HepG2 (cell line): ENCODE data around the gene CXCL17. TPM values are rescaled to one million over a fixed set of nuclear protein-coding genes. Genes with fewer than 3 reads are reported as not detected.

Experiments used
- ATAC-seq: fragments of 200-7000 bp; cut with Tn5 transposase; 3 replicates; pipeline ENCODE4 v1.9.1; 2020; ENCODE audit warnings: mild to moderate bottlenecking, moderate library complexity
- BruUV-seq: library from RNA; stranded (reverse); fragments of 400-500 nt; replicated peaks from 2 replicates; lab custom pipeline; 2021; lab: Mats Ljungman, UMichigan
- CTCF ChIA-PET: fragments of 300-600 bp; formaldehyde crosslinking; extraction: SDS; loops from one replicate; lab custom pipeline; 2021; ENCODE audit warnings: low total read pairs, inconsistent platforms, low intra/inter-chr PET ratio; lab: Yijun Ruan, JAX
- POLR2A ChIA-PET: fragments of 350-600 bp; sonication (Branson Sonifier 250); formaldehyde crosslinking; loops from one replicate; lab custom pipeline; 2020; ENCODE audit warnings: antibody characterized with exemption, inconsistent platforms; lab: Yijun Ruan, JAX
- DNase-seq: peaks from one replicate; pipeline ENCODE4 v3.0.0-alpha.2; 2015; ENCODE audit warnings: low spot score
- FAIRE-seq: peaks from 3 replicates; lab custom pipeline; 2011; peaks lifted over from hg19 to GRCh38; lab: Jason Lieb, UNC
- H2AFZ ChIP-seq: one replicate; pipeline ENCODE4 v1.6.1; 2011; ENCODE audit warnings: low read length, inconsistent platforms
- H3K27ac ChIP-seq: fragments of 300-600 bp; 3 replicates; pipeline ENCODE4 v1.8.0; 2011; ENCODE audit warnings: mixed run types, mild to moderate bottlenecking, mixed read lengths, low read length, inconsistent platforms; ENCODE audit not compliant: insufficient read depth; ENCODE audit errors: extremely low read length
- H3K27me3 ChIP-seq, 2 experiments: fragments of 200-600 bp in 1 of 2; 2 replicates in 1 of 2; 3 replicates in 1 of 2; pipeline versions ENCODE4 v1.6.0 to v1.8.0; 2011; ENCODE audit warnings: low read length in 2 of 2, mild to moderate bottlenecking in 2 of 2, moderate library complexity in 2 of 2, inconsistent platforms in 1 of 2; ENCODE audit not compliant: insufficient read depth in 2 of 2, control insufficient read depth in 1 of 2
- H3K36me3 ChIP-seq, 2 experiments: fragments of 200-600 bp in 1 of 2; replicated peaks in 1 of 2; 2 replicates in 1 of 2; 3 replicates in 1 of 2; pipeline versions ENCODE4 v1.5.1 to v1.8.0; 2011; ENCODE audit warnings: low read length in 2 of 2, inconsistent platforms in 1 of 2; ENCODE audit not compliant: insufficient read depth in 2 of 2, control insufficient read depth in 1 of 2
- H3K4me1 ChIP-seq: 2 replicates; pipeline ENCODE4 v1.5.1; 2012; ENCODE audit warnings: low read length, inconsistent platforms; ENCODE audit not compliant: insufficient read depth
- H3K4me2 ChIP-seq: 2 replicates; pipeline ENCODE4 v1.6.0; 2011; ENCODE audit warnings: low read depth, low read length, inconsistent platforms
- H3K4me3 ChIP-seq, 3 experiments: fragments of 200-600 bp in 1 of 3; sonication (generic), shearing (Covaris generic) in 1 of 3; replicated peaks in 1 of 3; 2 replicates each; pipeline ENCODE4 v1.5.1; 2011 to 2016; ENCODE audit warnings: low read length in 3 of 3, inconsistent platforms in 2 of 3, low read depth in 2 of 3, mild to moderate bottlenecking in 2 of 3, control low read depth in 1 of 3, mixed read lengths in 1 of 3; ENCODE audit not compliant: insufficient read depth in 1 of 3
- H3K79me2 ChIP-seq: one replicate; pipeline ENCODE4 v1.6.1; 2011; ENCODE audit warnings: low read length, inconsistent platforms; ENCODE audit not compliant: insufficient read depth
- H3K9ac ChIP-seq: 2 replicates; pipeline ENCODE4 v1.6.0; 2011; ENCODE audit warnings: mild to moderate bottlenecking, low read depth, low read length, inconsistent platforms; ENCODE audit not compliant: insufficient read depth
- H3K9me3 ChIP-seq: 2 replicates; pipeline ENCODE4 v1.5.1; 2012; ENCODE audit warnings: mild to moderate bottlenecking, low read length
- H4K20me1 ChIP-seq: 2 replicates; pipeline ENCODE4 v1.6.0; 2011; ENCODE audit warnings: inconsistent platforms, mild to moderate bottlenecking, low read length, moderate library complexity; ENCODE audit not compliant: insufficient read depth
- FOSL2 ChIP-seq: sonication (generic); formaldehyde crosslinking; IDR thresholded peaks from 2 replicates; pipeline ENCODE4 v1.4.0; 2020; ENCODE audit warnings: missing genetic modification reagents
- SALL2 ChIP-seq: sonication (generic); formaldehyde crosslinking; IDR thresholded peaks from 2 replicates; pipeline ENCODE4 v1.8.1; 2023; ENCODE audit warnings: mild to moderate bottlenecking, missing genetic modification reagents, inconsistent platforms
- WGBS: methylation state at CpG from one replicate; pipeline ENCODE4 v1.1.6; 2017; ENCODE audit warnings: low lambda C conversion rate; 5-methylcytosine and 5-hydroxymethylcytosine counted together
- in situ Hi-C: cut with HindIII; loops from 2 replicates; pipeline ENCODE4 v1.10.0; 2017; ENCODE audit warnings: low pct_unique_long_range_greater_than_20kb; ENCODE audit not compliant: extremely low pct_ligation_motif_present
- intact Hi-C: fragments of 100-400 bp; cut with micrococcal nuclease; formaldehyde crosslinking; loops from one replicate; pipeline ENCODE4 v1.10.0; 2022; ENCODE audit not compliant: unreplicated experiment
- polyA plus RNA-seq, 8 experiments: library from polyadenylated mRNA; depleted of rRNA in 3 of 8; stranded (reverse) in 7 of 8; unstranded in 1 of 8; fragments of >200 nt; fragmentation: Illumina TruSeq in 4 of 8; extraction: Trizol in 4 of 8; gene quantifications; 2 replicates each; pipeline versions ENCODE4 v1.2.1 to v1.2.3, GENCODE V29; 2011 to 2016; ENCODE audit warnings: low read depth in 4 of 8, missing spikeins in 1 of 8, mixed read lengths in 1 of 8; ENCODE audit not compliant: insufficient read depth in 1 of 8
- total RNA-seq, 5 experiments: library from RNA; depleted of rRNA; stranded (reverse); fragments of >200 nt; fragmentation: Illumina TruSeq; extraction: Trizol; gene quantifications; 2 replicates each; pipeline ENCODE4 v1.2.3, GENCODE V29; 2016; ENCODE audit warnings: low read depth in 1 of 5
- TF ChIP-seq, protein P1 (sequence below): sonication (generic); formaldehyde crosslinking; IDR thresholded peaks from 2 replicates; pipeline ENCODE4 v1.8.0; 2022; ENCODE audit warnings: mild to moderate bottlenecking, missing genetic modification reagents, moderate library complexity
- TF ChIP-seq, protein P2 (sequence below): sonication (generic); formaldehyde crosslinking; IDR thresholded peaks from 2 replicates; pipeline ENCODE4 v1.4.0; 2020; ENCODE audit warnings: missing genetic modification reagents, borderline replicate concordance

The CXCL17 gene
- total and polyA plus RNA-seq, 2 of the 13 experiments (the other 11 are each of a cell fraction or from before 2014, with no cell fraction given): 0.12 TPM; not detected in 1

DNA sequence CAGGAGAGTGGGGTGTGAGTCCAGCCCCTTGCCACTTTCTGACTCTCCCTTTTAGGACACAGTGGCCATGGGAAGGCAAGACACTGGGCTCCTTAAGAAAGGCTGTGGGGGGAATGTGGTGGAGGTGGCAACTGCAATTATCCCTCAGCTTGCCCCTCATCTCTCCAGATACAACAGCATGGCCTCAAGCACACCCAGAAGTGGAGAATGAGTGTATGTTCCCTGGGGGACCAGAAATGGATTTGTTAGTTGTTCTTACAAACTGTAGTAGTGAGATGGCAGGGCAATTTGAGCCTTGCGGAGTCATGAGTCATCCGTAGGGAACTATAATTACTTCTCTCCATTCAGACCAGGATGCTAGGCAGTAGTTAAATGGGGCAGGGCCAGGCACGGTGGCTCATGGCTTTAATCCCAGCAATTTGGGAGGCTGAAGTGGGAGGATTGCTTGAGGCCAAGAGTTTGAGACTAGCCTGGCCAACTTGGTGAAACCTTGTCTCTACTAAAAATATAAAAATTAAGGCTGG lies 25.6 kb upstream of the CXCL17 start:
- H3K4me2 ChIP-seq: no peak overlapping the region
- peak overlapping the region; percentile 3 for H2AFZ ChIP-seq
- in situ Hi-C loops (no loop called here), intact Hi-C loops (no loop called here)
- ChIA-PET POLR2A (interaction anchor here (1.0 to 1.5 kb wide), 2 partner anchors 13 to 23 kb away, joined by 3 to 4 read pairs; no protein-coding TSS in a partner anchor), CTCF (no interaction called here)
- no peak for TF ChIP-seq SALL2 (CRISPR knock-in tag)
- TF ChIP-seq FOSL2: 0 out of 2 replicates have a peak, but pooled peaks have one; percentile 40
- TF ChIP-seq, protein P1, sequence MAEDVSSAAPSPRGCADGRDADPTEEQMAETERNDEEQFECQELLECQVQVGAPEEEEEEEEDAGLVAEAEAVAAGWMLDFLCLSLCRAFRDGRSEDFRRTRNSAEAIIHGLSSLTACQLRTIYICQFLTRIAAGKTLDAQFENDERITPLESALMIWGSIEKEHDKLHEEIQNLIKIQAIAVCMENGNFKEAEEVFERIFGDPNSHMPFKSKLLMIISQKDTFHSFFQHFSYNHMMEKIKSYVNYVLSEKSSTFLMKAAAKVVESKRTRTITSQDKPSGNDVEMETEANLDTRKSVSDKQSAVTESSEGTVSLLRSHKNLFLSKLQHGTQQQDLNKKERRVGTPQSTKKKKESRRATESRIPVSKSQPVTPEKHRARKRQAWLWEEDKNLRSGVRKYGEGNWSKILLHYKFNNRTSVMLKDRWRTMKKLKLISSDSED (CRISPR knock-in tag): no peak
- TF ChIP-seq, protein P2, sequence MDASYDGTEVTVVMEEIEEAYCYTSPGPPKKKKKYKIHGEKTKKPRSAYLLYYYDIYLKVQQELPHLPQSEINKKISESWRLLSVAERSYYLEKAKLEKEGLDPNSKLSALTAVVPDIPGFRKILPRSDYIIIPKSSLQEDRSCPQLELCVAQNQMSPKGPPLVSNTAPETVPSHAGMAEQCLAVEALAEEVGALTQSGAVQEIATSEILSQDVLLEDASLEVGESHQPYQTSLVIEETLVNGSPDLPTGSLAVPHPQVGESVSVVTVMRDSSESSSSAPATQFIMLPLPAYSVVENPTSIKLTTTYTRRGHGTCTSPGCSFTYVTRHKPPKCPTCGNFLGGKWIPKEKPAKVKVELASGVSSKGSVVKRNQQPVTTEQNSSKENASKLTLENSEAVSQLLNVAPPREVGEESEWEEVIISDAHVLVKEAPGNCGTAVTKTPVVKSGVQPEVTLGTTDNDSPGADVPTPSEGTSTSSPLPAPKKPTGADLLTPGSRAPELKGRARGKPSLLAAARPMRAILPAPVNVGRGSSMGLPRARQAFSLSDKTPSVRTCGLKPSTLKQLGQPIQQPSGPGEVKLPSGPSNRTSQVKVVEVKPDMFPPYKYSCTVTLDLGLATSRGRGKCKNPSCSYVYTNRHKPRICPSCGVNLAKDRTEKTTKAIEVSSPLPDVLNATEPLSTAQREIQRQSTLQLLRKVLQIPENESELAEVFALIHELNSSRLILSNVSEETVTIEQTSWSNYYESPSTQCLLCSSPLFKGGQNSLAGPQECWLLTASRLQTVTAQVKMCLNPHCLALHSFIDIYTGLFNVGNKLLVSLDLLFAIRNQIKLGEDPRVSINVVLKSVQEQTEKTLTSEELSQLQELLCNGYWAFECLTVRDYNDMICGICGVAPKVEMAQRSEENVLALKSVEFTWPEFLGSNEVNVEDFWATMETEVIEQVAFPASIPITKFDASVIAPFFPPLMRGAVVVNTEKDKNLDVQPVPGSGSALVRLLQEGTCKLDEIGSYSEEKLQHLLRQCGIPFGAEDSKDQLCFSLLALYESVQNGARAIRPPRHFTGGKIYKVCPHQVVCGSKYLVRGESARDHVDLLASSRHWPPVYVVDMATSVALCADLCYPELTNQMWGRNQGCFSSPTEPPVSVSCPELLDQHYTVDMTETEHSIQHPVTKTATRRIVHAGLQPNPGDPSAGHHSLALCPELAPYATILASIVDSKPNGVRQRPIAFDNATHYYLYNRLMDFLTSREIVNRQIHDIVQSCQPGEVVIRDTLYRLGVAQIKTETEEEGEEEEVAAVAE (CRISPR knock-in tag): no peak
- no peak overlapping the region for H3K9ac ChIP-seq
- ATAC-seq (no peak), FAIRE-seq (no peak), DNase-seq (no peak)
- H3K4me1 ChIP-seq: peaks cover 72% of the 10 kb centered on the region
- H3K27ac ChIP-seq: no peak overlapping the region
- BruUV-seq: no TSS peak
- H3K36me3 ChIP-seq: no peaks in the 10 kb centered on the region
- no peaks in the 10 kb centered on the region for H4K20me1 ChIP-seq
- no peaks in the 10 kb centered on the region for H3K79me2 ChIP-seq
- H3K9me3 ChIP-seq: no peaks in the 10 kb centered on the region
- 91% methylated on average over 3 of the region's 3 CpGs for WGBS
- H3K27me3 ChIP-seq: no peaks in the 10 kb centered on the region
- H3K4me3 ChIP-seq: no peak overlapping the region
